GM20431 (cell line): ENCODE results near the gene PDE3B.
"Not testable (repeated sequence)": the region's sequence is repeated elsewhere in the genome, so short reads cannot be mapped to it uniquely, and the experiment has no call there.

Experiments used
- in situ Hi-C: fragments of 300-500 bp; cut with MseI, MboI; formaldehyde crosslinking; loops from one replicate; pipeline ENCODE4 v1.15.0; 2020; ENCODE audit warnings: low sequenced_read_pairs; ENCODE audit not compliant: unreplicated experiment

PDE3B gene

GRCh38 chr11:14740539-14740938 lies 96.9 kb downstream of the PDE3B start:
- in situ Hi-C loops = not testable (repeated sequence)

GRCh38 chr11:14741195-14741594 lies 97.6 kb downstream of the PDE3B start:
- in situ Hi-C loops = no loop called here

GRCh38 chr11:14742849-14743559 lies 99.4 kb downstream of the PDE3B start:
- in situ Hi-C loops = no loop called here

- in situ Hi-C loops = not testable (repeated sequence)
Measured at GRCh38 chr11:14743667-14744066, 100.1 kb downstream of the PDE3B start.

- in situ Hi-C loops = no loop called here
Measured at GRCh38 chr11:14746857-14747395, 103.3 kb downstream of the PDE3B start.

- in situ Hi-C loops = no loop called here
Measured at GRCh38 chr11:14748090-14748489, 104.5 kb downstream of the PDE3B start.

GRCh38 chr11:14750911-14751310 lies 107.3 kb downstream of the PDE3B start:
- in situ Hi-C loops = loop anchor here (25.0 kb wide), 1 partner anchor 214 kb away; no protein-coding TSS in a partner anchor

- in situ Hi-C loops = loop anchor here (25.0 kb wide), 1 partner anchor 215 kb away; no protein-coding TSS in a partner anchor
Measured at GRCh38 chr11:14751975-14752407, 108.4 kb downstream of the PDE3B start.

GRCh38 chr11:14755140-14755539 lies 111.5 kb downstream of the PDE3B start:
- in situ Hi-C loops = loop anchor here (25.0 kb wide), 1 partner anchor 218 kb away; no protein-coding TSS in a partner anchor

GRCh38 chr11:14756349-14756748 lies 112.7 kb downstream of the PDE3B start:
- in situ Hi-C loops = loop anchor here (25.0 kb wide), 1 partner anchor 219 kb away; no protein-coding TSS in a partner anchor

- in situ Hi-C loops = loop anchor here (25.0 kb wide), 1 partner anchor 222 kb away; no protein-coding TSS in a partner anchor
Measured at GRCh38 chr11:14759300-14760012, 115.9 kb downstream of the PDE3B start.

- in situ Hi-C loops = loop anchor here (25.0 kb wide), 1 partner anchor 227 kb away; no protein-coding TSS in a partner anchor
Measured at GRCh38 chr11:14764179-14764578, 120.6 kb downstream of the PDE3B start.

GRCh38 chr11:14764579-14765527 lies 121.2 kb downstream of the PDE3B start:
- in situ Hi-C loops = loop anchor here (25.0 kb wide), 1 partner anchor 228 kb away; no protein-coding TSS in a partner anchor

GRCh38 chr11:14766585-14766984 lies 123.0 kb downstream of the PDE3B start:
- in situ Hi-C loops = loop anchor here (25.0 kb wide), 1 partner anchor 229 kb away; no protein-coding TSS in a partner anchor

- in situ Hi-C loops = loop anchor here (25.0 kb wide), 1 partner anchor 231 kb away; no protein-coding TSS in a partner anchor
Measured at GRCh38 chr11:14768526-14769188, 125.1 kb downstream of the PDE3B start.

GRCh38 chr11:14773755-14774154 lies 130.2 kb downstream of the PDE3B start:
- in situ Hi-C loops = loop anchor here (25.0 kb wide), 1 partner anchor 236 kb away; no protein-coding TSS in a partner anchor

- in situ Hi-C loops = loop anchor here (25.0 kb wide), 1 partner anchor 237 kb away; no protein-coding TSS in a partner anchor
Measured at GRCh38 chr11:14774721-14775120, 131.1 kb downstream of the PDE3B start.

- in situ Hi-C loops = no loop called here
Measured at GRCh38 chr11:14775897-14776296, 132.3 kb downstream of the PDE3B start.

- in situ Hi-C loops = not testable (repeated sequence)
Measured at GRCh38 chr11:14778460-14778859, 134.9 kb downstream of the PDE3B start.
